ENCODE data around the gene PLAC8. TPM values are rescaled to one million over a fixed set of nuclear protein-coding genes. Genes with fewer than 3 reads are reported as not detected.

PLAC8 gene
- total RNA-seq, 4 donors from 2014 or later = 0.78 to 3.5 (median 2.0) TPM

- Histone ChIP-seq H3K4me1 (no peaks in the 10 kb centered on the region), H3K27ac (replicated peaks in 1 of 4) (no peak overlapping the region), H3K4me3 (no peak overlapping the region), H3K27me3 (no peaks in the 10 kb centered on the region), H3K9me3 (no peaks in the 10 kb centered on the region), H3K36me3 (no peaks in the 10 kb centered on the region)
- no peak for DNase-seq (ENCODE audit: extremely low spot score)
- 65% methylated on average over 10 of the region's 10 CpGs for WGBS
- intact Hi-C loops (cut with DNase I) = no loop called here
- TF ChIP-seq POLR2AphosphoS5 (IDR thresholded peaks at IDR 0.05) = no peak
- TF ChIP-seq POLR2A (IDR thresholded peaks at IDR 0.05; ENCODE audit: low read depth) = no peak
- no peak for TF ChIP-seq EP300 (IDR thresholded peaks at IDR 0.05)
- TF ChIP-seq, protein P1, sequence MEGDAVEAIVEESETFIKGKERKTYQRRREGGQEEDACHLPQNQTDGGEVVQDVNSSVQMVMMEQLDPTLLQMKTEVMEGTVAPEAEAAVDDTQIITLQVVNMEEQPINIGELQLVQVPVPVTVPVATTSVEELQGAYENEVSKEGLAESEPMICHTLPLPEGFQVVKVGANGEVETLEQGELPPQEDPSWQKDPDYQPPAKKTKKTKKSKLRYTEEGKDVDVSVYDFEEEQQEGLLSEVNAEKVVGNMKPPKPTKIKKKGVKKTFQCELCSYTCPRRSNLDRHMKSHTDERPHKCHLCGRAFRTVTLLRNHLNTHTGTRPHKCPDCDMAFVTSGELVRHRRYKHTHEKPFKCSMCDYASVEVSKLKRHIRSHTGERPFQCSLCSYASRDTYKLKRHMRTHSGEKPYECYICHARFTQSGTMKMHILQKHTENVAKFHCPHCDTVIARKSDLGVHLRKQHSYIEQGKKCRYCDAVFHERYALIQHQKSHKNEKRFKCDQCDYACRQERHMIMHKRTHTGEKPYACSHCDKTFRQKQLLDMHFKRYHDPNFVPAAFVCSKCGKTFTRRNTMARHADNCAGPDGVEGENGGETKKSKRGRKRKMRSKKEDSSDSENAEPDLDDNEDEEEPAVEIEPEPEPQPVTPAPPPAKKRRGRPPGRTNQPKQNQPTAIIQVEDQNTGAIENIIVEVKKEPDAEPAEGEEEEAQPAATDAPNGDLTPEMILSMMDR (IDR thresholded peaks at IDR 0.05) = no peak
Observed at GRCh38 chr4:83124111-83124780, 9.7 kb upstream of the PLAC8 start.

DNA sequence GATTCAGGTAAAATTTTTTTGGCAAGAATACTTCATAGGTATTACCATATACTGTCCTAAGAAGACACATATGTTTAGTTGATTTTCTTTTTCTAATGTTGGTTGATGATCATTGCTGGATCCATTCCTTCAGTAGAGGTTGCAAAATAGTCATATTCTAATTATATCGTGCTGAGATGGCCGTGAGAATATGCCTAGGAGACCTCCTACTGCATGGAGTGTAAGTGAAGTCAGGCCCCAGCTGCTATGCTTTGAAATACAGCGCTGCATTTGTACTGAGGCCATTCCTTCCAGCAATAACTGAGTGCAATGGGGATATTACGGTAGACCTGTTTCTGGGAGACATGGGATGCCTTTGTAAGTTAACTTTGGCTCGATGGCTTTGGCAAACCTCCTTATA is 6.7 kb upstream of the PLAC8 start:
- Histone ChIP-seq H3K9me3 (no peaks in the 10 kb centered on the region), H3K36me3 (no peaks in the 10 kb centered on the region), H3K27me3 (no peaks in the 10 kb centered on the region), H3K4me1 (no peaks in the 10 kb centered on the region), H3K27ac (replicated peaks in 1 of 4) (no peak overlapping the region), H3K4me3 (no peak overlapping the region)
- WGBS = 90% methylated on average over 5 of the region's 5 CpGs
- TF ChIP-seq, protein P1 (IDR thresholded peaks at IDR 0.05) = no peak
- TF ChIP-seq POLR2A (IDR thresholded peaks at IDR 0.05; ENCODE audit: low read depth) (no peak), EP300 (IDR thresholded peaks at IDR 0.05) (no peak), POLR2AphosphoS5 (IDR thresholded peaks at IDR 0.05) (no peak)
- intact Hi-C loops (cut with DNase I) = no loop called here
- DNase-seq (ENCODE audit: extremely low spot score) = no peak

GRCh38 chr4:83118869-83119268 is 4.3 kb upstream of the PLAC8 start:
- H3K4me3 ChIP-seq = no peak overlapping the region
- no peaks in the 10 kb centered on the region for H3K4me1 ChIP-seq
- H3K27ac ChIP-seq (replicated peaks in 1 of 4) = no peak overlapping the region
- H3K9me3 ChIP-seq = no peaks in the 10 kb centered on the region
- WGBS = 76% methylated on average over 2 of the region's 2 CpGs
- intact Hi-C loops (cut with DNase I) = loop anchor here (5.0 kb wide), 1 partner anchor 128 kb away; no protein-coding TSS in a partner anchor
- H3K27me3 ChIP-seq = no peaks in the 10 kb centered on the region
- TF ChIP-seq EP300 (IDR thresholded peaks at IDR 0.05) = no peak
- TF ChIP-seq POLR2AphosphoS5 (IDR thresholded peaks at IDR 0.05) = no peak
- TF ChIP-seq POLR2A (IDR thresholded peaks at IDR 0.05; ENCODE audit: low read depth) = no peak
- TF ChIP-seq, protein P1 (IDR thresholded peaks at IDR 0.05) = no peak
- no peaks in the 10 kb centered on the region for H3K36me3 ChIP-seq
- no peak for DNase-seq (ENCODE audit: extremely low spot score)

DNA sequence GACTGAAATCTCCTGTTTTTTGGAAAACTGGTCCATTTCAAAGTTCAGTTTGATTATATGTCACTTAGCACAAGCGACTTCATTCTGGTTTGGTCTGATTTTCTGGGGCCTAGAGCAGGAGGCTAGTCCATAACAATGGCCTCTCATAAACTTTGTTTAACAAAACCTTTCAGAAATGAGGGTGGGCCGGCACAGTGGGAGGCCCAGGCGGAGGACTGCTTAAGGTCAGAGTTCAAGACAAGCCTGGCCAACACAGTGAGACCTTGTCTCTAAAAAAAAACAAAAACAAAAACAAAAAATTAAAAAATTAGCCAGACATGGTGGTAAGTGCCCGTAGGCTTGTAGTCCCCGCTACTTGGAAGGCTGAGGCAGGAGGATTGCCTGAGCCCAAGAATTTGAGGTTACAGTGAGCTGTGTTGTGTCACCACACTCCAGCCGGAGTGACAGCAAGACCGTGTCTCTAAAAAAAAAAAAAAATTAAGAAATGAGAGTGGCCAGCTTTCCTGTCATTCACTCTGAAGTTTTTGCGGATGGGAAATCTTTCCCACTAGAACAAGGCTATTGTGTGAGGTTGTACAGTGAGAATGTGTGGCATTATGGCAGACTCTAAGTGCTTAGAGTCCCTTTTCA is 1.2 kb upstream of the PLAC8 start:
- Histone ChIP-seq H3K9me3 (no peaks in the 10 kb centered on the region), H3K4me3 (no peak overlapping the region), H3K27ac (replicated peaks in 1 of 4) (no peak overlapping the region), H3K36me3 (no peaks in the 10 kb centered on the region), H3K27me3 (no peaks in the 10 kb centered on the region), H3K4me1 (peaks cover under 1 to 2% (median 1%) of the 10 kb centered on the region in 4 donors)
- 72% methylated on average over 8 of the region's 8 CpGs for WGBS
- intact Hi-C loops (cut with DNase I) = loop anchor here (5.0 kb wide), 1 partner anchor 132 kb away; no protein-coding TSS in a partner anchor
- DNase-seq (ENCODE audit: extremely low spot score) = no peak
- TF ChIP-seq POLR2A (IDR thresholded peaks at IDR 0.05; ENCODE audit: low read depth) = no peak
- TF ChIP-seq EP300 (IDR thresholded peaks at IDR 0.05) = no peak

DNA sequence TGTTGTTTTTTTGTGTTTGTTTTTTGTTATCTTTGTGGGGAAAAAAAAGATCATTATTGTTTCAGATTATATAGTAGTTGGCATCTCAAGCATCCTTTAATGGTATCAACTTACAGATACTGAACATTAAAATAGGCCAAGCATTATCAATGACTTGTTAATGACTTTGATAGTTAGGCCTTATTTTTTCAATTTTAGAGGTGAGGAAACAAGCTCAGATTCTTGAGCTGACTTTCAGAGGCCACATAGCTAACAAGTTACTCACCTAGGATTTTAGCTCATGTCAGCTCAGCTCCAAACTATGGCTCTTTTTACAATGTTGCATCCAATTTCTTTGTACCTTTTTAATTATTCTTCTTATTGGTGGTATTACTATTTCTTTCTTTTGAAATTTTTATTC is 471 bp upstream of the PLAC8 start:
- Histone ChIP-seq H3K4me3 (no peak overlapping the region), H3K27ac (replicated peaks in 1 of 4) (no peak overlapping the region), H3K27me3 (no peaks in the 10 kb centered on the region), H3K9me3 (no peaks in the 10 kb centered on the region), H3K4me1 (peaks cover 3 to 8% (median 6%) of the 10 kb centered on the region in 4 donors), H3K36me3 (no peaks in the 10 kb centered on the region)
- DNase-seq (ENCODE audit: extremely low spot score) = no peak
- intact Hi-C loops (cut with DNase I) = loop anchor here (5.0 kb wide), 2 partner anchors 38 to 132 kb away; no protein-coding TSS in a partner anchor
- TF ChIP-seq POLR2A (IDR thresholded peaks at IDR 0.05; ENCODE audit: low read depth) (no peak), EP300 (IDR thresholded peaks at IDR 0.05) (no peak), POLR2AphosphoS5 (IDR thresholded peaks at IDR 0.05) (no peak)
- TF ChIP-seq, protein P1 (IDR thresholded peaks at IDR 0.05) = no peak

All from esophagus muscularis mucosa (tissue), 4 donors.